IMR-90 (cell line): ENCODE data around the gene LRRC36. TPM values are rescaled to one million over a fixed set of nuclear protein-coding genes. Genes with fewer than 3 reads are reported as not detected.

Experiments
- ATAC-seq: fragments of 200-7000 bp; cut with Tn5 transposase; 2 replicates; pipeline ENCODE4 v1.9.1; 2020; ENCODE audit warnings: low read depth, mild to moderate bottlenecking, moderate library complexity
- BruUV-seq: library from RNA; stranded (reverse); fragments of 400-500 nt; replicated peaks from 2 replicates; lab custom pipeline; 2021; lab: Mats Ljungman, UMichigan
- CTCF ChIA-PET: fragments of 300-600 bp; formaldehyde crosslinking; extraction: SDS; loops from one replicate; lab custom pipeline; 2021; ENCODE audit warnings: antibody characterized with exemption; lab: Yijun Ruan, JAX
- POLR2A ChIA-PET: fragments of 300-600 bp; sonication (Branson Sonifier 250); formaldehyde crosslinking; loops from one replicate; lab custom pipeline; 2022; ENCODE audit warnings: antibody characterized with exemption; ENCODE audit not compliant: unreplicated experiment; lab: Charles Lee
- DNase-seq: peaks from one replicate; pipeline ENCODE4 v3.0.0; 2013
- H2AFZ ChIP-seq: replicated peaks from 2 replicates; pipeline ENCODE3; 2013; ENCODE audit warnings: low read length, mild to moderate bottlenecking; ENCODE audit not compliant: poor library complexity
- H2AK5ac ChIP-seq: 2 replicates; pipeline ENCODE4 v1.6.1; 2013; ENCODE audit warnings: low read depth, low read length, inconsistent platforms
- H2AK9ac ChIP-seq: replicated peaks from 2 replicates; pipeline ENCODE3; 2013; ENCODE audit warnings: mild to moderate bottlenecking, low read depth, low read length, moderate library complexity; ENCODE audit not compliant: poor library complexity
- H2BK120ac ChIP-seq: 2 replicates; pipeline ENCODE4 v1.6.1; 2013; ENCODE audit warnings: low read depth, low read length, inconsistent platforms
- H2BK15ac ChIP-seq: 3 replicates; pipeline ENCODE4 v1.6.1; 2013; ENCODE audit warnings: low read depth, low read length, inconsistent platforms
- H2BK20ac ChIP-seq: 2 replicates; pipeline ENCODE4 v1.6.1; 2013; ENCODE audit warnings: low read depth, mild to moderate bottlenecking, inconsistent platforms, low read length, moderate library complexity
- H2BK5ac ChIP-seq: 2 replicates; pipeline ENCODE4 v1.6.1; 2013; ENCODE audit warnings: mild to moderate bottlenecking, low read depth, low read length, inconsistent platforms; ENCODE audit not compliant: poor library complexity, severe bottlenecking
- H3K14ac ChIP-seq: replicated peaks from 2 replicates; pipeline ENCODE4 v1.6.1; 2013; ENCODE audit warnings: low read depth, low read length, inconsistent platforms
- H3K18ac ChIP-seq: 2 replicates; pipeline ENCODE4 v1.6.1; 2013; ENCODE audit warnings: low read depth, low read length, control low read depth
- H3K23ac ChIP-seq: 2 replicates; pipeline ENCODE4 v1.6.1; 2013; ENCODE audit warnings: low read depth, low read length, inconsistent platforms
- H3K27ac ChIP-seq: 2 replicates; pipeline ENCODE4 v1.5.1; 2013; ENCODE audit warnings: mild to moderate bottlenecking, control low read depth, low read length; ENCODE audit not compliant: insufficient read depth
- H3K27me3 ChIP-seq: 2 replicates; pipeline ENCODE4 v1.6.1; 2013; ENCODE audit warnings: low read length; ENCODE audit not compliant: control insufficient read depth, insufficient read depth
- H3K36me3 ChIP-seq: 2 replicates; pipeline ENCODE4 v1.6.1; 2013; ENCODE audit warnings: low read length, mixed read lengths; ENCODE audit not compliant: control insufficient read depth, insufficient read depth
- H3K4ac ChIP-seq: 2 replicates; pipeline ENCODE4 v1.6.1; 2013; ENCODE audit warnings: low read depth, low read length, inconsistent platforms
- H3K4me1 ChIP-seq: 2 replicates; pipeline ENCODE4 v1.6.1; 2013; ENCODE audit warnings: low read length, mixed read lengths; ENCODE audit not compliant: control insufficient read depth, insufficient read depth
- H3K4me2 ChIP-seq: 2 replicates; pipeline ENCODE4 v1.6.1; 2013; ENCODE audit warnings: low read depth, mild to moderate bottlenecking, control low read depth, low read length, moderate library complexity
- H3K4me3 ChIP-seq: 2 replicates; pipeline ENCODE4 v1.5.1; 2013; ENCODE audit warnings: low read depth, mild to moderate bottlenecking, control low read depth, low read length, moderate library complexity; ENCODE audit not compliant: insufficient read depth
- H3K56ac ChIP-seq: 2 replicates; pipeline ENCODE4 v1.6.1; 2013; ENCODE audit warnings: low read length, inconsistent platforms; ENCODE audit not compliant: insufficient read depth; ENCODE audit errors: extremely low read depth
- H3K79me1 ChIP-seq, 2 experiments: 2 replicates each; pipeline ENCODE4 v1.6.1; 2013; ENCODE audit warnings: low read length in 2 of 2, inconsistent platforms in 1 of 2, low read depth in 1 of 2
- H3K9ac ChIP-seq: 2 replicates; pipeline ENCODE4 v1.6.1; 2013; ENCODE audit warnings: low read depth, low read length, control low read depth
- H3K9me1 ChIP-seq: 2 replicates; pipeline ENCODE4 v1.6.1; 2013; ENCODE audit warnings: low read length, inconsistent platforms; ENCODE audit not compliant: insufficient read depth
- H3K9me3 ChIP-seq: 2 replicates; pipeline ENCODE4 v1.6.1; 2013; ENCODE audit warnings: low read length; ENCODE audit not compliant: control insufficient read depth, insufficient read depth
- H4K20me1 ChIP-seq: 2 replicates; pipeline ENCODE4 v1.6.1; 2013; ENCODE audit warnings: low read length, inconsistent platforms; ENCODE audit not compliant: insufficient read depth
- H4K5ac ChIP-seq: 2 replicates; pipeline ENCODE4 v1.6.1; 2013; ENCODE audit warnings: mild to moderate bottlenecking, low read depth, low read length, control low read depth
- H4K8ac ChIP-seq, 2 experiments: 2 replicates each; pipeline ENCODE4 v1.6.1; 2013; ENCODE audit warnings: low read depth in 2 of 2, low read length in 2 of 2, control low read depth in 1 of 2, inconsistent platforms in 1 of 2
- H4K91ac ChIP-seq: 2 replicates; pipeline ENCODE4 v1.6.1; 2013; ENCODE audit warnings: low read depth, low read length, inconsistent platforms; ENCODE audit not compliant: insufficient read depth
- CHD1 ChIP-seq: IDR thresholded peaks from 2 replicates; pipeline ENCODE4 v1.6.1; 2012; ENCODE audit warnings: low read depth, low read length, improper control_type of control experiment
- ELK1 ChIP-seq: fragments of 150-350 bp; IDR thresholded peaks from 2 replicates; pipeline ENCODE4 v1.6.1; 2016; ENCODE audit warnings: low read depth, mild to moderate bottlenecking, low read length, moderate library complexity, borderline replicate concordance
- MAZ ChIP-seq: IDR thresholded peaks from 2 replicates; pipeline ENCODE4 v1.6.1; 2012; ENCODE audit warnings: low read depth, mild to moderate bottlenecking, low read length, improper control_type of control experiment, moderate library complexity, borderline replicate concordance
- RAD21 ChIP-seq: IDR thresholded peaks from 2 replicates; pipeline ENCODE4 v1.6.1; 2012; ENCODE audit warnings: low read length, improper control_type of control experiment
- RCOR1 ChIP-seq: IDR thresholded peaks from 2 replicates; pipeline ENCODE4 v1.6.1; 2012; ENCODE audit warnings: mild to moderate bottlenecking, low read length, improper control_type of control experiment; ENCODE audit not compliant: insufficient replicate concordance
- RFX5 ChIP-seq: IDR thresholded peaks from 2 replicates; pipeline ENCODE4 v1.8.0; 2012; ENCODE audit warnings: low read depth, mild to moderate bottlenecking, low read length, moderate library complexity
- WGBS, 2 experiments: methylation state at CpG; one replicate each; pipeline versions ENCODE4 v1.1.5 to v1.1.7; 2013; ENCODE audit warnings: missing lambda C conversion rate in 2 of 2; ENCODE audit not compliant: insufficient read length in 1 of 2; ENCODE audit errors: extremely low coverage in 2 of 2; 5-methylcytosine and 5-hydroxymethylcytosine counted together
- dilution Hi-C: fragments of 300-500 bp; cut with HindIII; formaldehyde crosslinking; loops from one replicate; pipeline ENCODE4 v1.14.3; 2018; ENCODE audit warnings: low sequenced_read_pairs; ENCODE audit not compliant: unreplicated experiment
- in situ Hi-C: fragments of 300-500 bp; cut with MboI; formaldehyde crosslinking; loops from 3 replicates; pipeline ENCODE4 v1.14.3; 2019; ENCODE audit warnings: low sequenced_read_pairs, inconsistent platforms, mixed read lengths
- intact Hi-C: fragments of 100-400 bp; cut with micrococcal nuclease; formaldehyde crosslinking; loops from 2 replicates; pipeline ENCODE4 v1.10.0; 2022
- polyA plus RNA-seq, 3 experiments: library from polyadenylated mRNA; depleted of rRNA; stranded (reverse); fragments of >200 nt; gene quantifications; 2 replicates each; pipeline ENCODE4 v1.2.3, GENCODE V29; 2012; ENCODE audit warnings: low replicate concordance in 1 of 3
- total RNA-seq: library from RNA; depleted of rRNA; stranded (reverse); fragments of >200 nt; gene quantifications from 2 replicates; pipeline ENCODE4 v1.2.3, GENCODE V29; 2012

Gene LRRC36
- total and polyA plus RNA-seq, 2 of the 4 experiments (the other 2 are of a cell fraction) = 0.18 to 0.29 TPM

DNA sequence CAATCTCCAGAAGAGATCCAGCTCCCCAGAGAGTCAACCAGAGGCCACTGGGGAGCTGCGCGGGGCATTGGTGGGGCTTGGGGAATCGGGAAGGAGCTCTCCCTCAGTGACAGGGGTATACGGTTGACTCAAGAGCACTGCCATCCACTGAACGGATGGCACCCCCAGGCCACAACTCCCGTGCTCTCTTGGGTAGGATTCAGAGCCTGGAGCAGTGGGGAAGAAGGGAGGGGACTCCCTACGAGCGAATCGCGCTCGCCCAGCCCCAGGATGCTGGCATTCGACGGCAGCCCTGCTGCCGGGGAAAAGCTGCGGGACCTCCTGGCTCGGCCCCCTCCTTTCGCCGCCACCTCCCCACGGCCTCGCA, 67.2 kb downstream of the LRRC36 start:
- no peak overlapping the region for H3K27ac ChIP-seq
- in situ Hi-C loops = no loop called here
- CTCF ChIA-PET = interaction anchor here (1.0 kb wide), 1 partner anchor 133 kb away, joined by 3 read pairs; no protein-coding TSS in a partner anchor

More for the DNA sequence above, 67.2 kb downstream of the LRRC36 start:
- Histone ChIP-seq H3K27me3 (no peaks in the 10 kb centered on the region), H2BK120ac (peak overlapping the region; percentile 35; the same call in 1 of the 2 replicates), H3K36me3 (no peaks in the 10 kb centered on the region), H2AK9ac (peak overlapping the region; percentile 31), H4K20me1 (no peaks in the 10 kb centered on the region), H3K9me1 (peaks cover 5% of the 10 kb centered on the region; the same call in 1 of the 2 replicates), H3K79me1 (no peaks in the 10 kb centered on the region), H2BK5ac (no peak overlapping the region), H3K4ac (peak overlapping the region; percentile 48), H3K4me3 (peak overlapping the region; percentile 30), H4K5ac (peak overlapping the region; percentile 64), H2BK15ac (no peak overlapping the region), H4K91ac (peak overlapping the region; percentile 17; the same call in 1 of the 2 replicates), H4K8ac (peak overlapping the region; percentile 38 to 80), H3K23ac (0 out of 2 replicates have a peak overlapping the region, but pooled peaks have one; percentile 74), H3K14ac (0 out of 2 replicates have a peak overlapping the region, but pooled peaks have one; percentile 44), H3K4me2 (peak overlapping the region; percentile 72), H3K18ac (peak overlapping the region; percentile 54; the same call in 1 of the 2 replicates), H3K56ac (0 out of 2 replicates have a peak overlapping the region, but pooled peaks have one; percentile 10), H3K4me1 (peaks cover 16% of the 10 kb centered on the region), H2BK20ac (0 out of 2 replicates have a peak overlapping the region, but pooled peaks have one; percentile 55), H3K9me3 (no peaks in the 10 kb centered on the region), H3K9ac (peak overlapping the region; percentile 45), H2AFZ (peak overlapping the region; percentile 96), H2AK5ac (peak overlapping the region; percentile 72)
- no peak for ATAC-seq
- WGBS, 2 experiments = 47% methylated on average over 10 of the region's 20 CpGs; no CpG with 5 or more reads in 1 of the 2 experiments
- BruUV-seq = no TSS peak
- intact Hi-C loops = loop anchor here (5.0 kb wide), 1 partner anchor 146 kb away; the partner anchor contains the start of genes FHOD1 and SLC9A5
- POLR2A ChIA-PET = interaction anchor here (0.8 kb wide), 1 partner anchor 133 kb away, joined by 3 read pairs; no protein-coding TSS in a partner anchor
- dilution Hi-C loops = no loop called here
- TF ChIP-seq RCOR1 (no peak), ELK1 (no peak), CHD1 (no peak), RFX5 (no peak), MAZ (no peak), RAD21 (no peak)
- DNase-seq = no peak
